ENCODE results near the gene PRKN.

The PRKN gene

DNA sequence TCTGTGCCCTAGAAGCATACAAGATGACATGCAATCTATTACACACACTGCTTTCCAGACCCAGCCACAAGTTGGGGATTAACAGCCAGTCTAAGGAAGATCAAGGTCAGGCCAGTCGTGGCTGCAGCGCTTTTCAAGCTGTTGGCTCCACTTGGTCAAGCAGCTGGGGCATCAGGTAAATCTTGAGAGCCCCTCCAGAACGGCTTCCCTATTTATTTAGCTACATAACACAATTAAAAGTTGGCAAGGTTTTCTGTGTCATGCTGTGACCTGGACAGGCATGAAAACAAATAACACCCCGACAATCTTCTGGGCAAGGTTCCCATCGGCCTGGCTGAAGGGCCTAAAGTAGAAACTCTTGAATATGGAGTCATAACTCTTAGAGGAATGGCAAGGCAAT is 524.3 kb downstream of the PRKN start:
- in situ Hi-C loops (cut with MboI; ENCODE audit: low pct_unique_long_range_greater_than_20kb, low sequenced_read_pairs, unreplicated experiment) = no loop called here
- TF ChIP-seq, protein P1, sequence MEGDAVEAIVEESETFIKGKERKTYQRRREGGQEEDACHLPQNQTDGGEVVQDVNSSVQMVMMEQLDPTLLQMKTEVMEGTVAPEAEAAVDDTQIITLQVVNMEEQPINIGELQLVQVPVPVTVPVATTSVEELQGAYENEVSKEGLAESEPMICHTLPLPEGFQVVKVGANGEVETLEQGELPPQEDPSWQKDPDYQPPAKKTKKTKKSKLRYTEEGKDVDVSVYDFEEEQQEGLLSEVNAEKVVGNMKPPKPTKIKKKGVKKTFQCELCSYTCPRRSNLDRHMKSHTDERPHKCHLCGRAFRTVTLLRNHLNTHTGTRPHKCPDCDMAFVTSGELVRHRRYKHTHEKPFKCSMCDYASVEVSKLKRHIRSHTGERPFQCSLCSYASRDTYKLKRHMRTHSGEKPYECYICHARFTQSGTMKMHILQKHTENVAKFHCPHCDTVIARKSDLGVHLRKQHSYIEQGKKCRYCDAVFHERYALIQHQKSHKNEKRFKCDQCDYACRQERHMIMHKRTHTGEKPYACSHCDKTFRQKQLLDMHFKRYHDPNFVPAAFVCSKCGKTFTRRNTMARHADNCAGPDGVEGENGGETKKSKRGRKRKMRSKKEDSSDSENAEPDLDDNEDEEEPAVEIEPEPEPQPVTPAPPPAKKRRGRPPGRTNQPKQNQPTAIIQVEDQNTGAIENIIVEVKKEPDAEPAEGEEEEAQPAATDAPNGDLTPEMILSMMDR (IDR thresholded peaks at IDR 0.05; ENCODE audit: extremely low read depth, insufficient read depth, missing control alignments) = no peak
- no peak for DNase-seq (ENCODE audit: low spot score)

DNA sequence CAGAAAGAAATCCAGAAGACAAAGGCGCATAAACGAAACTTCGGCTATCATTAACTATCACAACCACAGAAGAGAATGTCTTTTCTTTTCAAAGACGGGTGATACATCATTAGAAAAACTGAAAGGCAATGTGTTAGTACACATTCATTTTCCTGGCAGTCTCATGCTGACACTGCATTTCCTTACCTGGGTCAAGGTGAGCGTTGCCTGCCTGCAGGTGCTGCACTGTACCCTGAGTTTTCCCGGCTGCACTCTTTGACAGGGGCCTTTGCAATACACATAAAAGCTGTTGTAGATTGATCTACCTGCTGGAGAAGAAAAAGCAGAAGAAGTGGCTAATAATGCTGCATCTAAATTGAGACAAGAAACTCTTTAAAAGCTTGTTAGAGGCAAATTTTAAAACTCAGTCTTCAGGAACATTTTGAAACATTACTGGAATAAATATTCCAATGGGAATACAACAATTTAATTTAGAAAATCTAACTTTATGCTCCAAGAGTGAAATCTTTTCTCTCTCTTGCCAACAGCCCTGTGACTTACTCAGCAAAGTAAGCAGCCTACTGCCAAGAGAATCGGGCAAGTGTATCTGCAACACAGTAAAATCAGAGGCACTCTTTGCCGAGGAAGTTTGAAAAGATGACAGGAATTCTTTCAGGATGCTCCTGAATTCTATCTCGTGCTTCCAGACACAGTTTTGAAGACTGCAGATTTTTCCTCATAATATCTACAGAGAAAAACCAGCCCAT is 526.4 kb downstream of the PRKN start:
- in situ Hi-C loops (cut with MboI; ENCODE audit: low pct_unique_long_range_greater_than_20kb, low sequenced_read_pairs, unreplicated experiment) = no loop called here
- TF ChIP-seq, protein P1 (IDR thresholded peaks at IDR 0.05; ENCODE audit: extremely low read depth, insufficient read depth, missing control alignments) = no peak
- DNase-seq (ENCODE audit: low spot score) = no peak

DNA sequence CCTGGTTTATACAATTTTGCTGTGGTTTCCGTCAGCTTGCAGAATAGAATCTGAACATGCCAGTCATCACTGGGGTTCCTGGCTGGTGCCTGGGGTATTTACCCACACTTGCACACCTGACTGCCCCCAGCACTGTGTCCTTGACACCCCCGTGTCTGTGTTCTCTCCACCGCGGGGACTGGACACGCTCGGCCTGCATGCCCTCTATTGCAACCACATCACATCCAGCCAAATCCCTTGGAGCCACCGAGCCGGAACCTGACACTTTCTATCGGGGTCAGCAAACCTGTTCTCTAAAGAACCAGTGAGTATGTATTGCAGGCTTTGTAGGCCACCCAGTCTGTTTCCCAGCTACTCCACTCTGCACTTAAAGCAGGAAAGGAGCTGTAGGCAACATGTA is 527.5 kb downstream of the PRKN start:
- in situ Hi-C loops (cut with MboI; ENCODE audit: low pct_unique_long_range_greater_than_20kb, low sequenced_read_pairs, unreplicated experiment) = no loop called here
- TF ChIP-seq, protein P1 (IDR thresholded peaks at IDR 0.05; ENCODE audit: extremely low read depth, insufficient read depth, missing control alignments) = no peak
- DNase-seq (ENCODE audit: low spot score) = no peak

DNA sequence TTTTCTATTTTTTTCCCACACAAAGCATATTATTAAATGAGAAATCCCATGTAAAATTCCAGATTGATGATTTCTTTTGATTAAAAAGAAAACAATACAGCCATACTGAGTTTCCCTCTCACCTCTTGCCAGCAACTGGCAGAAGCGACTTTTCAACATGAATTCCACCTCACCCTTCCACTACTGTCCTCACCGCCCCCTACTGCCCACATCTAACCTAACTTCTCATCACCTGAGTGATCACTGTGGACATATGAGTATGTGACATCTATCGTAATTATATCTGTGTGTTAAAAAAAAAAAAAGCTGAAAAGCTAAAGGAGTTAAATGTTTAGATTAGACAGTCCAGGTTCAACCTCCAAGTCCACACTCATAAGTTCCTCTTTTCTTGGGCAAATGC is 528.6 kb downstream of the PRKN start:
- in situ Hi-C loops (cut with MboI; ENCODE audit: low pct_unique_long_range_greater_than_20kb, low sequenced_read_pairs, unreplicated experiment) = no loop called here
- DNase-seq (ENCODE audit: low spot score) = no peak
- TF ChIP-seq, protein P1 (IDR thresholded peaks at IDR 0.05; ENCODE audit: extremely low read depth, insufficient read depth, missing control alignments) = no peak

DNA sequence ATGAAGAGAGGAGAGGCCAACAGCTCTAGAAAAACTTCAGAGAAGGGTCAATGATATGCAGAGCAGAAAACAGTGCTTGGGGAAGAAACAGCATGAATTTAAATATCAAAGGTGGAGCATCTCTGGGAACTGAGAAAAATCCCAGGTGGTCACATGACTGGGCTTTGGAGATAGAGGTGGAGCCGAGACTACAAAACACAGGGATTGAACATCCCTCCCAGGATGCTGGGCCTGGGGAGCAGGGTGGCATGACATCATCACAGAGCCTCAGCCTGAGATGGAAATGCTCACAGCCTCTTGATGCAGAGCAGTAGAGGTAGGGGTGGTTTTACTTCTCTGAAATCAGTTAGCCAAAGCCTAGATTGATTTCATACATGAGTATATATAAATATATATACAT is 529.5 kb downstream of the PRKN start:
- in situ Hi-C loops (cut with MboI; ENCODE audit: low pct_unique_long_range_greater_than_20kb, low sequenced_read_pairs, unreplicated experiment) = no loop called here
- DNase-seq (ENCODE audit: low spot score) = no peak
- TF ChIP-seq, protein P1 (IDR thresholded peaks at IDR 0.05; ENCODE audit: extremely low read depth, insufficient read depth, missing control alignments) = no peak

DNA sequence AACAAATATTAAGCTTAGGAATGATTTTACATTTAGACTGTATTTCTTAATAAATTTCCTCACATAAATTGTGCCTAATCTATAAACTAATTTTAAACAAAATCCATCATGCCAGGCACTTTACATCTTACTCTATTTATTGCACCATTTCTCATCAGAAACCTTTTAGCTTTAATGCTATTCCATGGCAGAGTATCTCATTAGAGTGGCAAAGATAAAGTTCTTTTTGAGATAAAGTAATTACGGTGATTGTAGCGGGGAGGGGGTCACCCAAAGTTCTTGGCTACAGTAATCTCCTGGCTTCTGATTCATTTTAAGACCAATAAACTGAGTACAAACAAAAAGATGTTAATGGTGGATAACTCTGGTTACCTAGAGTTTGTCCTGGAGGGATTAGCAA is 532.1 kb downstream of the PRKN start:
- in situ Hi-C loops (cut with MboI; ENCODE audit: low pct_unique_long_range_greater_than_20kb, low sequenced_read_pairs, unreplicated experiment) = no loop called here
- TF ChIP-seq, protein P1 (IDR thresholded peaks at IDR 0.05; ENCODE audit: extremely low read depth, insufficient read depth, missing control alignments) = no peak
- no peak for DNase-seq (ENCODE audit: low spot score)
